ENCODE measurements around the gene KDM4B.
"Not testable (repeated sequence)": the region's sequence is repeated elsewhere in the genome, so short reads cannot be mapped to it uniquely, and the experiment has no call there.

KDM4B gene

GRCh38 chr19:4969292-4969771 is 419 bp downstream of the KDM4B start:
- no peak for FAIRE-seq

GRCh38 chr19:4969772-4970531 is 1.0 kb downstream of the KDM4B start:
- FAIRE-seq = no peak

- no peak for FAIRE-seq
Measured at GRCh38 chr19:4970558-4971423, 1.9 kb downstream of the KDM4B start.

GRCh38 chr19:4971424-4971793 is 2.5 kb downstream of the KDM4B start:
- no peak for FAIRE-seq

- no peak for FAIRE-seq
Measured at GRCh38 chr19:4971816-4972495, 3.0 kb downstream of the KDM4B start.

- FAIRE-seq = no peak
Measured at GRCh38 chr19:4972509-4973230, 3.8 kb downstream of the KDM4B start.

GRCh38 chr19:4974880-4975469 is 6.1 kb downstream of the KDM4B start:
- FAIRE-seq = no peak

- not testable (repeated sequence) for FAIRE-seq
Measured at GRCh38 chr19:4975601-4976000, 6.7 kb downstream of the KDM4B start.

- FAIRE-seq = no peak
Measured at GRCh38 chr19:4976401-4977298, 7.7 kb downstream of the KDM4B start.

- no peak for FAIRE-seq
Measured at GRCh38 chr19:4977299-4978174, 8.6 kb downstream of the KDM4B start.

- no peak for FAIRE-seq
Measured at GRCh38 chr19:4979211-4979807, 10.4 kb downstream of the KDM4B start.

GRCh38 chr19:4980067-4980466 is 11.2 kb downstream of the KDM4B start:
- FAIRE-seq = no peak

- no peak for FAIRE-seq
Measured at GRCh38 chr19:4980838-4981680, 12.1 kb downstream of the KDM4B start.

GRCh38 chr19:4981681-4981958 is 12.7 kb downstream of the KDM4B start:
- FAIRE-seq = no peak

- no peak for FAIRE-seq
Measured at GRCh38 chr19:4983346-4984105, 14.6 kb downstream of the KDM4B start.

GRCh38 chr19:4984106-4984380 is 15.1 kb downstream of the KDM4B start:
- FAIRE-seq = no peak

GRCh38 chr19:4984438-4984990 is 15.6 kb downstream of the KDM4B start:
- no peak for FAIRE-seq

GRCh38 chr19:4985551-4985991 is 16.7 kb downstream of the KDM4B start:
- no peak for FAIRE-seq
